Measurements from ENCODE around the gene TTK.

The TTK gene

GRCh38 chr6:80077067-80077466, 72.6 kb downstream of the TTK start:
- H3K4me3 ChIP-seq (ENCODE audit: severe bottlenecking): no peak overlapping the region
- no peaks in the 10 kb centered on the region for H3K9me3 ChIP-seq (ENCODE audit: severe bottlenecking)
- no peak for ATAC-seq (ENCODE audit: low read depth)
- no peaks in the 10 kb centered on the region for H3K4me1 ChIP-seq (ENCODE audit: insufficient read depth, poor library complexity, severe bottlenecking)
- no peak for DNase-seq (ENCODE audit: low spot score)
- TF ChIP-seq CTCF (IDR thresholded peaks at IDR 0.05; ENCODE audit: poor library complexity, severe bottlenecking): no peak
- H3K27me3 ChIP-seq (ENCODE audit: insufficient read depth, poor library complexity, severe bottlenecking): no peaks in the 10 kb centered on the region
- no peaks in the 10 kb centered on the region for H3K36me3 ChIP-seq (ENCODE audit: low read depth)
- no peak overlapping the region for H3K27ac ChIP-seq (ENCODE audit: poor library complexity, severe bottlenecking)

GRCh38 chr6:80088637-80089036, 84.2 kb downstream of the TTK start:
- TF ChIP-seq CTCF (IDR thresholded peaks at IDR 0.05; ENCODE audit: poor library complexity, severe bottlenecking): no peak
- no peak for DNase-seq (ENCODE audit: low spot score)
- Histone ChIP-seq H3K36me3 (ENCODE audit: low read depth) (no peaks in the 10 kb centered on the region), H3K27ac (ENCODE audit: poor library complexity, severe bottlenecking) (no peak overlapping the region), H3K9me3 (ENCODE audit: severe bottlenecking) (no peaks in the 10 kb centered on the region), H3K27me3 (ENCODE audit: insufficient read depth, poor library complexity, severe bottlenecking) (no peaks in the 10 kb centered on the region), H3K4me1 (ENCODE audit: insufficient read depth, poor library complexity, severe bottlenecking) (no peaks in the 10 kb centered on the region), H3K4me3 (ENCODE audit: severe bottlenecking) (no peak overlapping the region)
- no peak for ATAC-seq (ENCODE audit: low read depth)

- ATAC-seq (ENCODE audit: low read depth) (no peak), DNase-seq (ENCODE audit: low spot score) (no peak)
- H3K36me3 ChIP-seq (ENCODE audit: low read depth): no peaks in the 10 kb centered on the region
- H3K27me3 ChIP-seq (ENCODE audit: insufficient read depth, poor library complexity, severe bottlenecking): no peaks in the 10 kb centered on the region
- no peak for TF ChIP-seq CTCF (IDR thresholded peaks at IDR 0.05; ENCODE audit: poor library complexity, severe bottlenecking)
- no peaks in the 10 kb centered on the region for H3K4me1 ChIP-seq (ENCODE audit: insufficient read depth, poor library complexity, severe bottlenecking)
- H3K9me3 ChIP-seq (ENCODE audit: severe bottlenecking): no peaks in the 10 kb centered on the region
- no peak overlapping the region for H3K27ac ChIP-seq (ENCODE audit: poor library complexity, severe bottlenecking)
- no peak overlapping the region for H3K4me3 ChIP-seq (ENCODE audit: severe bottlenecking)
These were observed 87.1 kb downstream of the TTK start for GRCh38 chr6:80091506-80091905.

Measured in RWPE2 (cell line).